ENCODE results near the gene GRAMD4. TPM values are rescaled to one million over a fixed set of nuclear protein-coding genes. Genes with fewer than 3 reads are reported as not detected.

Gene GRAMD4
- total RNA-seq, 1 donor from 2014 or later: 24.9 TPM

DNA sequence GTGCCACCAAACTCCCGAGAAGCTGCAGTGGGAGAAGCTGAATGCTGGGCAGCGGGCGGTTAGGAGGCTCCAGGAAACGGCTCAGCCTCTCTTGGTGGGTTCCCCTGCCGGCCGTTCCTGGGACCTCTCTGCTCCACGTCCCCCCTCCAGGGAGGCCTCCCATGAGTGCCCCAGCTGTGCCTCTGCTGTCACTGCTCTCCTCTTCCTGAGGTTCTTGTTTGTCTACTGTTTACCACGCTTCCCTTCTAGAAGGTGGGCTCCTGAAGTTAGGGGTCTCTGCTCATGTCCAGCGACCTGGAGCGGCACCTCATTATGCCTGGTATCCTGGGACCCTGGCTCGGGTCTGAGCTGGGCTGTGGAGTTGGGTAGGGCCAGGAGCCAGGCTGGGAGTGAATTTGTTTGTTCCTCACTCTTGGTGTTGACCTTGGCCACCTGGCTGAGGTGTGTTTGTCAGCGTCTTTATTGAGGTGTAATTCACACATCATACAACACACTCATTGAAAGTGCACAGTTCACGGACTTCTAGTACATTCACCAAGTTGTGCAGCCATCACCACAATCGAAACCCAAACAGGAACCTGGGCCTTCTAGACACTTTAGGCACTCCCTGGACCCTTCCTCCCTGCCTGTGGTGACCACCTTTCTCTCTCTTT lies 37.8 kb upstream of the GRAMD4 start:
- no peak for DNase-seq

GRCh38 chr22:46583571-46583970 lies 36.6 kb upstream of the GRAMD4 start:
- DNase-seq: no peak

GRCh38 chr22:46584081-46584921 lies 35.9 kb upstream of the GRAMD4 start:
- DNase-seq: no peak

DNA sequence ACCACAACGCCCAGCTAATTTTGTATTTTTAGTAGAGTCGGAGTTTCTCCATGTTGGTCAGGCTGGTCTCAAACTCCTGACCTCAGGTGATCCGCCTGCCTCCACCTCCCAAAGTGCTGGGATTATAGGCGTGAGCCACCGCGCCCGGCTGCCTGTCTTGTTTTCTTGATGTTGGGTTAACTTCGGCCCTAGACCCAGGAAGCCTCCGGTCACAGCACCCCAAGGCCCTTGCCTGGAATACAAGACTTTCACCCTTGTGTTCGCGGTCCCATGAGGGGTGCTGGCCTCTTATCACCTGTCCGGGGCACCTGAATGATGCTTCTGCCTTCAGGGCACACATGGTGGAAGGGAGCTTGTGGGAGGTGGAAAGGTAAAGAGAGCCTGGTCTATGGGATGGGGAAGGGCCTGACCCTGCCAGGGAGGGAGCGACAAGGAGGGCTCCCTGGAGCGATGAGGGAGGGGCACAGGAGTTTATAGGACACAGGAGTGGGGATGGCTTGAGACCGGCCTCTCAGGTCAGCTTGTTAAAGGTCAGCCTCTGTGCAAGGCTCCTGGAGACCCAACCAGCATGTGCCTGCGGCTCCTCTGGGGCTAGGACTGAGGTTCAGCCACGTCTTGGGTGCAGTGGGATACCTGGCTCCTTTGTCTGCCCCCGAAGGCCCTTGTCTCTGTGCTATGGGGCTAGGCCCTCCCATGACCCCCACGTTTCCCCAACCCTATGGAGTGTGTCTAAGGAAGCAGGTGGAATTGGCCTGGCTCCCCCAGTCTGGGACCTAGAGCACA lies 34.7 kb upstream of the GRAMD4 start:
- no peak for DNase-seq

DNA sequence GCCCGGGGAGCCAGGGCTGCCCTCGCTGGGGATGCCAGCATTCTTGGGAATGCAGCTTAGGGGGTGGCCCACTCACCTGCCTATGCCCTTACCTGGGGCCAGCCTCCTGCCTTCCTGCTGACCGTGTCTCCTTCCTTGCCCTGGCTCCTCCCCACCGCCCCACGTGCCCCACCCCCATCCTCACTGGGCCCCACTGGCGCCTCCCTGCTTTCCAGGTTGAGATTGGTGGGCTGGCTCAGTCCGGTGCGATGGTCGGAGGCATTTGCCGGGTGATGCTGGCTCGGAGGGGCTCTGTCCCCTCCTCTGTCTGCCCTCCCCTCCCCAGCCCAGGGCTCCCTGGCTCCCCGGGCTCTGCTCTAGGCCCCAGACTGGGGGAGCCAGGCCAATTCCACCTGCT lies 34.1 kb upstream of the GRAMD4 start:
- no peak for DNase-seq

- no peak for DNase-seq
These were observed 33.6 kb upstream of the GRAMD4 start for GRCh38 chr22:46586531-46587011.

GRCh38 chr22:46587061-46587460 lies 33.1 kb upstream of the GRAMD4 start:
- DNase-seq: no peak

DNA sequence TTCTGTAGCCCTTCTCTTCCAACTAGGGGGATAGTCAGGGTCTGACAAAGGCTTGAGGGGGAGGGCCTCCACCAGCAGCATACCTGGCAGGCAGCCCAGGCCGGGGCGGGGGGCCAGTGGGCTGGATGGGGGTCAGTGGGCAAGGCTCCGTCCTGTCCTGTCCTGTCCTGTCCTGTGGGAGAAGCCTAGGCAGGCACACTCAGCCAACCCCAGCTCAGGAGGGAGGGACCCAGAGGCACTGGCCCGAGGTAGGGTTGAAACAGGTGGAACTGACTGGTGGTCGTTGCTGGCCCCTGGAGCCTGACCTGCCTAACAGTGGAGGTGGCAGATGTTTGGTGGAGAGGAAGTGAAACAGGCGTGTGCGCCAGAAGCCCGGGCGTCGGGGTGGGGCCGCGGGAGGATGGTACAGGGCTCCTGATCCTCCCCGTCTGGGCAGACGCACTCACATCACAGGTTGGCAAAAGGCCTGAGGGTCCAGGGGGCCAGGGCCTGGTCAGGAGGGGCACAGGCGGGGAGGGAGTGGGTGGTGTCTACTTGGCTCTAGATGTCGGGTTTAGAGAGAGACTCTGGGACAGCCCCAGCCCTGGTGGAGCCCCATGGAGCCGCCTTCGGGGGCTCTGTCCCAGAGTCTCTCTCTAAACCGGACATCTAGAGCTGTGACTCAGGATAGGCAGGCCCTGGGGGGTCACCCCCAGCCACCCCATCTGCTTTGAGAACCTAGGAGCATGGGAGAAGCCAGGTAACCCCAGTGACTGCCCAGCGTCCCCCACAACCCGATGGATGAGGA lies 32.5 kb upstream of the GRAMD4 start:
- no peak for DNase-seq

GRCh38 chr22:46588279-46589140 lies 31.7 kb upstream of the GRAMD4 start:
- DNase-seq: no peak

DNA sequence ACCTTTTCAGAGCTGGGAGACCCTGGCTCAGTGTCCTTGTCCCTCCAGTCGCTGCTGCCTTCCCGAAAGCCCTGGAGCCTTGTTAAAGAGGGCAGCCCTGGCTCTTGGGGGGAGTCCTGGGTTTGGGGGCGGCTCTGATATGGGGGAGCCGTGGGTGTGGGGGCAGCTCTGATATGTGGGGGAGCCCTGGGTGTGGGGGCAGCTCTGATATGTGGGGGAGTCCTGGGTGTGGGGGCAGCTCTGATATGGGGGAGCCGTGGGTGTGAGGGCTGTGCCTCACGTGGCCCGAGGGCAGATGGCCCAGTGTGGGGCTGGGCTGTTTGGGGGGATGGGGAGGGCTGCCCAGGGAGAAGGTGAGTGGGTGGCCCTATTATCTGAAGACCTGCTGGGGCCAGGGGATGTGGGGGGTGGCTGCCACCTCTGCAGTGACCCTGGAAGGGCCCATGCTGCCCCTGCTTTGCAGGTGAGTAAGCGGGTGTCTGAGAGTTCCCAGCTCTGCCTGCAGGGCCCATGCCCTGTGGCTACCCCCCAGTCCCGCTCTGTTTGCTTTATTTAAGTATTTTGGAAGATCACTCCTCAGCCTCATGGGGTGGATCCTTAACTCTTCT lies 30.9 kb upstream of the GRAMD4 start:
- DNase-seq: no peak

DNA sequence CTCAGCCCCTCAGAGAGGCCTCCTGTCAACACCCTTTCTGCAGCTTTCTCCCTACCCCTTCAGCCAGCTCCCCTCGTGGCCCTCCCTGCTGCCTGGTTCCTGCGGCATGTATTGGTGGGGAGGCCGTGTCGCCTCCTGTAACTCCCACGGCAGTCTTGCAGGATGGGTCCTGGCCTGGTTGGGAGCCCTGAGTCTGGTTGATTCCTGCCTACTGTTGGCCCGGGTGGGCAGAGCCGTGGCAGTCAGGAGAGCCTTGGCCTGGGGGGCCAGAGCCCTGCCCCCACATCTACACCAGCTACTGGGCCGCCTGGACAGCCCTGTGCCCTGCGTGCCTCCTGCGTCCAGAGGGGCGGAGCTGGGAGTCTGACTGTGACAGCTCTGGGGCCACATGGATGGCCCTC lies 30.3 kb upstream of the GRAMD4 start:
- DNase-seq: no peak

DNA sequence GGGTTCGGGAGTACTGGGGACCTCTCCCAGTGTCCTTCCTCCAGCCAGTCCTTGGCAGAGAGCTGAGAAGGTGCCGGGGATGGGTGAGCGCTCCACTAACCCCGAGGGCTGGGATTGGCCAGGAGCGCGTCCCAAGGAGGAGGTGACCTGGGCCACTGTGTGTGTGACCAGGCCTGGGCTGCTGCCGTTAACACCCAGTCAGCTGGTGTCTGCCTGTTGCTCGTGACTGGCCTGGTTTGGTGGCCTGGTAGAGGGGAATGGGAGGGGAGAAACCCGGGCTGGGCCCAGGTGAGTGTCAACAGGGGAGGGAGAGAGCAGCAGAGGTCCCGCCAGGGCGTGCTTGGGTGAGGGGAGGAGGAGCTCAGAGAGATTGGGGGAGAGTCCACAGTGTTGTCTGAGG lies 29.9 kb upstream of the GRAMD4 start:
- no peak for DNase-seq

GRCh38 chr22:46591930-46592329 lies 28.3 kb upstream of the GRAMD4 start:
- no peak for DNase-seq

GRCh38 chr22:46592390-46592872 lies 27.8 kb upstream of the GRAMD4 start:
- peak; percentile 70 for DNase-seq

DNA sequence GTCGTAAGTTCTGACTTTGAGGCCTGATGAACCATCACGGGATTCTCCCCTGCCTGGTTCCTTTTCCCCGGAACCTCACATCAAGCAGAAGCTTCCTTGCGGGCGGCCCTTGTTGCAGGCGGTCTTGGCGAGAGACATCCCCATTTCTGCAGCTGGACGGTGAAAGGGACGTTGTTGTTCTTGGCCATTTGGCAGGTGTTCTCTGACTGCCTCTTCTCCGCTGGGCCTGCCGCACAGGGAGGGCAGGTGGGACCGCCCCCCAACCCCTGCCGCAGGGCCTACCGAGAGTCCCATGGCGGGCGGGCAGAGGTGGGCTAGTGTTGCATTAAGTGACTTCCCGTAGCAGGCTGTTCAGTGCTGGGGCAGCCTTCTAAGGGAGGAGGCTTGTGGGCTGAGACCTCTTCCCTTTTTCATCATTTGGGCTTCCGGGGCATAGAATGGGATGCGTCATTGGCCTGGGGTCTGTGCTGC lies 26.9 kb upstream of the GRAMD4 start:
- no peak for DNase-seq

DNA sequence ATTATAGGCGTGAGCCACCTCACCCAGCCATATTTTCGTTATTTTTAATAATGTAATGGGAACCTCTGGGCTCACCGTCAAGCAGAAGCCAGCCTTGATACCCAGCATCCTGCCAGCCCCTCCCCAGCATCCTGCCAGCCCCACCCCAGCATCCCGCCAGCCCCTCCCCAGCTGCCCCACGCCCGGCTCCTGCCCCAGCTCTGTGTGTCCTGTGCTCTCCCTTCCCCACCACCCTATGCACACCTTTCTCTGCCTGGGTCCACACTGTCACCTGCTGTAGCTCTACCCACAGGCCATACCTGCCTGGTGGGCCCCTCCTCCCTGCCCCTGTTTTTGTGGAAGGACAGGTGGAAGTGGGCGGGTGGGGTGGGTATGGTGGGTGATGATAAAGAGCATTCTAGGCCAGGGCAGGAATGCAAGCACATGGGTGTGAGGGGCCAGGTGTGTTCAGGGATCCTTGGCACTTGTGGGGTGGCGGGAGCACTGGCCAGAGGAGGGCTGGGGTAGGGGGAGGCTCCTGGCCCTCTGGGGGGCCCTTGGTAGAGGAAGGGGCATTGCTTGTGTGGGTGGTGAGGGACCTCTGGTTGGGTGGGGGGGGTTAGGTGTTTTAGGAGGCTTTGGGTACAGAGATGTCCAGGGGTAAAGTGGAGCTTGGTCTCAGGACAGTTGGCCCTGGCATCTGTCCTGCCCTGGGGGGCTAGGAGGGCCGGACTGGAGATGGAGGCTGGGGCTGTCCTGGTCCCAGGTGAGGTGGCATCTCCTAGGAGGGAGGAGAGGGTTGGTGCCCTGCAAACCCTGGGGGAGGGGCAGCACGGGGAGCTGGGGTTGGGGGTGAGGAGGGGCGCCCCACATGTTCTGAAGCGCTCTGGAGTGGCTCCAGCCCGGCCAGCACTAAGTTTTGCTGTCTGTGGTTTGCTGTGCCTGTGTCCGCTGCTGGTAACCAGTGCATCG lies 25.9 kb upstream of the GRAMD4 start:
- no peak for DNase-seq

- DNase-seq: no peak
These were observed 25.3 kb upstream of the GRAMD4 start for GRCh38 chr22:46594947-46595298.

- no peak for DNase-seq
These were observed 24.6 kb upstream of the GRAMD4 start for GRCh38 chr22:46595545-46595944.

- DNase-seq: no peak
These were observed 24.1 kb upstream of the GRAMD4 start for GRCh38 chr22:46596032-46596441.

Measured in skin of body (tissue), 2 donors.